ENCODE results near the gene CEP192. TPM values are rescaled to one million over a fixed set of nuclear protein-coding genes. Genes with fewer than 3 reads are reported as not detected.
"Not testable (repeated sequence)": the region's sequence is repeated elsewhere in the genome, so short reads cannot be mapped to it uniquely, and the experiment has no call there.

The CEP192 gene
- total RNA-seq, 1 donor from 2014 or later, result 73.0 TPM

DNA sequence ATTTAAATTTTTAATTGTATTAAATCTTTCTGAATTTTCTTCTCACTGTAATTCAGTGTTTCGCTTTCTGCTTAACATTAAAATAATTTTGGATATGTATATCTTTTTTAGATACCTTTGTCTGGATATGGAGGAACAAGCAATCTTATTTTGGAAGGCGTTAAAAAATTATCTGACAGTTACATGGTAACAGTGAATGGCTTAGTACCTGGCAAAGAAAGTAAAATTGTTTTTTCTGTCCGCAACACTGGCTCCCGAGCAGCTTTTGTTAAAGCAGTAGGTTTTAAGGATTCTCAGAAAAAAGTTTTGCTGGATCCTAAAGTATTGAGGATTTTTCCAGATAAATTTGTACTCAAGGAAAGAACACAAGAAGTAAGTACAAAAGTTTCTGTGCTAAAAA is 95.7 kb downstream of the CEP192 start:
- FAIRE-seq (no peak), DNase-seq (ENCODE audit: low spot score in 2 of 2) (no peak)

DNA sequence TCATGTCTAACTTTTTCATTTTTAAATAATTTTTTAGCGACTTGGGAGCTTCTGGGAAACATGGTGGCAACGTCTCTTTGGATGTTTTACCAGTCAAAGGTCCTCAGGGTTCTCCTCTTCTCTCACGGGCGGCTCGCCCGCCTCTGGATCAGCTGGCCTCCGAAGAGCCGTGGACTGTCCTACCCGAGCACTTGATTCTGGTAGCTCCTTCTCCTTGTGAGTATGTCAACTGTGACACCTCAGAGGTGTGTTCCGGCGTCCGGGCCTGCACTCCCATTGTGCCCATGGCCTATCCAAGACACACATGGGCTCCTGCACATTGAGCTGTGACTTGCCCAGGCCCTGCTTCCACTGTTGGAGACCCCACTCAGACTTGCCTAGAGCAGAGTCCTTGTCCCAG is 104.3 kb downstream of the CEP192 start:
- no peak for DNase-seq (ENCODE audit: low spot score in 2 of 2)
- no peak for FAIRE-seq

DNA sequence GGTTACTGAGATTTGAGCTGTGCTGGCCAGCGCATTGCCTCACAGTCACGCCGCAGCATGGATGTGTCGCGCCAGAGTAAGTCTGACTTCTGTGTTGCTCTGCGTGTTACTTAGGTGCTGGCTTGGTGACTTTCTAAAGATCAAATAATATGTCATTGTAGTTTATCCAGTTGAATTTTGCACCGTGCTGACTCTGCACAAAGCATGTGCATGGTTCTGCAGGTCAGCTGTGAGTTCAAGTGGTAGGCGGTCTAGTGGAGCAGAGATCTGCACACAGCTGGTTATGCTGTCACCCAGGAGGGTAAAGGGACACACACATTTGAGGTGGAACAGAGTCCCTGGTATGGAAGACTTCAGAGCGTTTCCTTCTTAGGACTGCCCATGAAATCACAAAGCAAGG is 105.1 kb downstream of the CEP192 start:
- DNase-seq (ENCODE audit: low spot score in 2 of 2) (no peak), FAIRE-seq (no peak)

DNA sequence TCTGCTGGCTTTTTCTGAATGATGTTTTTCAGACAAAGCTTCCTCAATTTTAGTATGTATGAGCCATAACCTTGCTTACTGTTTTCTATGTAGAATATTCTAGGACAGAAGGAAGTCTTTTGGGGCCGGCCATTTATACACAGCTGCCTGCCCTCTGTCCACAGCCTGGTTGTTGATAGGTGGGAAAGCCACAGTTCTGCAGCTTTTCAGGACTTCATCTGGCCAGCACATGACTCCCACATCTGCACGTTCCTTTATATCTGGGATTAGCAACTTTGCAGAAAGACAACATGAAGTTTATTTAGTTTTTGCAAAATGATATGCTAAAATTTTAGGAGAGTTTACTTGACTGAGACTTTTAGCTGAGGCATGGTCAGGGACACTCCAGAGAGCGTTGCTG is 105.6 kb downstream of the CEP192 start:
- DNase-seq (ENCODE audit: low spot score in 2 of 2), result no peak
- FAIRE-seq, result no peak

DNA sequence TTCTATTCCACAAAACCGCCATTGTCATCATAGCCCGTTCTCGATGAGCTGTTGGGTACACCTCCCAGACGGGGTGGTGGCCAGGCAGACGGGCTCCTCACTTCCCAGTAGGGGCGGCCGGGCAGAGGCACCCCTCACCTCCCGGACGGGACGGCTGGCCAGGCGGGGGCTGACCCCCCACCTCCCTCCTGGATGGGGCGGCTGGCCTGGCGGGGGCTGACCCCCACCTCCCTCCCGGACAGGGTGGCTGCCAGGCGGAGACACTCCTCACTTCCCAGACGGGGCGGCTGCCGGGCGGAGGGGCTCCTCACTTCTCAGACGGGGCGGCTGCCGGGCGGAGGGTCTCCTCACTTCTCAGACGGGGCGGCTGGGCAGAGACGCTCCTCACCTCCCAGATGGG is 106.9 kb downstream of the CEP192 start:
- DNase-seq (ENCODE audit: low spot score in 2 of 2); FAIRE-seq: not testable (repeated sequence)

DNA sequence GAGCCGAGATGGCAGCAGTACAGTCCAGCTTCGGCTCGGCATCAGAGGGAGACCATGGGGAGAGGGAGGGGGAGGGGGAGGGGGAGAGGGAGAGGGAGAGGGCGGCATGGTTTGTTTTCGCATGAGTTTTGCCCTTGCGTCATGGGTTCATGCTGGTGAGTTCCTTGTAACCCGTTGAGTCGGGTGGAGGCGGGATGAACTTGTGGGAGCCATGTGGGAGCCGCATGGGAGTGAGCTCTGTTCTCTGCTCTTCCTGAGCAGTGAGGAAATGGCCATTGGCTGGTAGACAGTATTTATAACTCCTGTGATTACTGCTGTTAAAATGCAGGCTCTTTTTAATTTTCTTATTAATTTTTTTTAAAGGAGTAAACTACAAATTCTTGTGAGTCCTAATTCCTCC is 108.0 kb downstream of the CEP192 start:
- no peak for FAIRE-seq
- no peak for DNase-seq (ENCODE audit: low spot score in 2 of 2)

DNA sequence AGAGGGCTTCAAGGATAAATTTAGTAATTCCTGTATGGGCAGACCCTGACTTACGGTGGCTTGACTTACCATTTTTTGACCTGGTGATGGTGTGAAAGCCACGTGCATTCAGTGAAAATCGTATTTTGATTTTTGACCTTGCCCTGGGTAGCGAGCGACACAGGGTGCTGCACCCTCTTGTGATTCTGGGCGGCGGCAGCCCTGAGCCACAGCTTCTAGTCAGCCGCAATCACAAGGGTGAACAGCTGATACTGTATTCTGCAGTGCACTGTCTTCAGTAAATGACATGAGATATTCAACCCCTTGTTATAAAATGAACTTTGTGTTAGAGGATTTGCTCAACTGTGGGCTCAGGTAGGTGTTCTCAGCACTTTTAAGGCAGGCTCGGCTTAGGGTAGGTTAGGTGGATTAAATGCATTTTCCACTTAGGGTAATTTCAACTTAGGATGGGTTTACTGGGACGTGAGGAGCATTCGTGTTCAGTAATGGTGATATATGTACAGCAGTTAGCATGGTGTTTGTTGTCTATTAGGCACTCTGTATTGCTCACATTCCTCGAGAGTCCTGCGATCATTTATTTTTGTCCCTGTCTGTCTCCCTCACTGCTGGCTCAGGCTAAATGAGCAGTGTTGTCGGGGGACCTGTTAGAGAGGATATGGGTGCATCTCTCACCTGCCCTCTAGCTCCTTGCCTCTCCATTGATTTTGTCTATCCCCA is 109.9 kb downstream of the CEP192 start:
- FAIRE-seq (no peak), DNase-seq (ENCODE audit: low spot score in 2 of 2) (no peak)

DNA sequence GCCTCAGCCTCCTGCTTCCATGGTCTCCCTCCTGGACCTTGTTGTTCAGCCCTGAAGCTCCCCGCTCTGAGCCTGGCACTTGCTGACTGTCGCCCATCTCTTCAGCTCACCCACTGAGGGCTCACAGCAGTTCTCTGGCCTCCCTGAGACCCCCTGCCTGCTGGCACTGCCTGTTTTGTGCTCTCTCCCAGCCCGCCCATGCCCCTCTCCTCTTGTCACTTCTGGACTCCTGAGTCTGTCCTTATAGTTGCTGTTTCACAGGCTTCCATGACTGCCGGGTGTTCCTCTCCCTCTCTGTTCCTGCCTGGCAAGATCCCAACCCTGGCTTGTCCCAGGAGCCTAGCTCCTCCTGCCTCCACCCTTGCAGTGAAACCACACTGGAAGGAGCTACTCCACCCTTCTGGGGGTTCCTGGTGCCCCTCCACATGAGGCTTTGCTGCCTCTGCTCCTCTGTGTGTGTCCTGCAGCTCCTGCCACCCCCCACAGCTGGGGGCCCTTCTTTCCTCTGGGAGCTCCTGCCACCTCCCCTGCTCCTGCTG is 110.6 kb downstream of the CEP192 start:
- FAIRE-seq (no peak), DNase-seq (ENCODE audit: low spot score in 2 of 2) (no peak)

DNA sequence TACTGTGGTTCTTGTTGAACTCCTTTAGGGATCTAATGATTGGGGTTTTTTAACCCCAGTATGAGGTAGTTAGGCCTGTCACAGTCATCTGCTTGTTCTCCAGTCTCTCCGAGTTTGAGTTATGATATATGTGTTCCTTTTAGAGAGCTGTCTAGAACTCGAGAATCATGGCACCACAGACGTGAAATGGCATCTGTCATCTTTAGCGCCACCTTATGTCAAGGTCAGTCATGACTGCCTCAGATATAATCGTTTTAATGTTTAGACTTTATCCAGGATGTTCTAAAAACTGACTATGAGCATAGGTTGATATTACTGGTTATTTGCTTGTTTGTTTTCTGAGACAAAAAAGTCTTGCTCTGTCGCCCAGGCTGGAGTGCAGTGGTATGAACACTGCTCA is 112.2 kb downstream of the CEP192 start:
- DNase-seq (ENCODE audit: low spot score in 2 of 2) (no peak), FAIRE-seq (no peak)

DNA sequence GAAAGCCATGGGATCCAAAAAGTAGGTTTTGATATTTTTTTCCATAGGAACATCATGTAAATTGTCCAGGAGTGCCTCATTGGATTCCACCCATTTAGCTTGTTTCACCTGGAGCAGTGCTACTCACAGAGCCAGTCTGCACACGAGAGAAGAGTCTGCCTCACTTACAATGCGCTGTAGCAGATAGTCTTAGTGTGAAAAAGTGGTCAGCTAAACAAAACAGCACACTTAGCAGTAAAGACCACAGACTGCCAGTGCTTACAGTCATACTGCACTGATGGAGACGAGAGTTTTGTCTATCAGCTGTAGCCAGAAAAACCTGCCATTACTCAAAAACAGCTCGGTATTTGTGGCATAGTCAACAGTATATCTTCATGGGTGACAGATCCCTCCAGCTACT is 113.9 kb downstream of the CEP192 start:
- DNase-seq (ENCODE audit: low spot score in 2 of 2) (no peak), FAIRE-seq (no peak)

DNA sequence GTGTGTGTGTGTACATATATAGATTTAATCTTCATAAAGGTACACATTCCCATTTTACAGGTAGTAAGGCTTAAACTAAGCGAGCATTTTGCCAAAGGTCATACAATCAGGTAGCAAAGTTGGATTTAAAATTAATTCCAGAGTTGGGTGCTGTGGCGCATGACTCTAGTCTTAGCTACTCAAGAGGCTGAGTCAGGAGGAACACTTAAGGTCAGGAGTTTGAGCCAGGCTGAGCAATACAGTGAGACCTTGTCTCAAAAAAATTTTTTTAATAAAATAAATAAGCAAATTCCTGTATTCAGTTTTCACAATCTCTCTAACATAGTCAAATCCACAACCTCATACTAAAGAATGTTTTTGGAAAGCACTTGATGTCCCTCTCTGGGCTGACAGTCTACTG is 115.9 kb downstream of the CEP192 start:
- no peak for DNase-seq (ENCODE audit: low spot score in 2 of 2)
- no peak for FAIRE-seq

DNA sequence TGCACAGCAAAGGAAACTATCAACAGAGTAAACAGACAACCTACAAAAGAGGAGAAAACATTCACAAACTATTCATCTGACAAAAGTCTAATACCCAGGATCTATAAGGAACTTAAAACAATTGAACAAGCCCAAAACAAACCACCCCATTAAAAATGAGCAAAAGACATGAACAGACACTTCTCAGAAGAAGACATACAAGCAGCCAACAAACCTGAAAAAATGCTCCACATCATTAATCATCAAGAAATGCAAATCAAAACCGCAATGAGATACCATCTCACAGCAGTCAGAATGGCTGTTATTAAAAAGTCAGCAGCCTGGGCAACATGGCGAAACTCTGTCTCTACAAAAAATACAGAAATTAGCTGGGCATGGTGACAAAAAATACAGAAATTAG is 117.2 kb downstream of the CEP192 start:
- no peak for FAIRE-seq

DNA sequence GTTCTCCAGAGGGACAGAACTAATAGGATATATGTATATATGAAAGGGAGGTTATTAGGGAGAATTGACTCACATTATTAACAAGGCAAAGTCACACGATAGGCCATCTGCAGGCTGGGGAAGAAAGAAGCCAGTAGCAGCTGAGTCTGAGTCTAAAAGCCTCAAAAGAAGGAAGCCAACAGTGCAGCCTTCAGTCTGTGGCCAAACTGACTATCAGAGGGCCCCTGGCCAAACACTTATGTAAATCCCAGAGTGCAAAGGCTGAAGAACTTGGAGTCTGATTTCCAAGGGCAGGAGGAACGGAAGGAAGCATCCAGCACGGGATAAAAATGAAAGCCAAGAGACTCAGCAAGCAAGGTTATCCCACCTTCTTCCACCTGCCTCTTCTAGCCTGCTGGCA is 119.4 kb downstream of the CEP192 start:
- FAIRE-seq (no peak), DNase-seq (ENCODE audit: low spot score in 2 of 2) (no peak)

More for the DNA sequence above, 117.2 kb downstream of the CEP192 start:
- DNase-seq (ENCODE audit: low spot score in 2 of 2), result no peak

DNA sequence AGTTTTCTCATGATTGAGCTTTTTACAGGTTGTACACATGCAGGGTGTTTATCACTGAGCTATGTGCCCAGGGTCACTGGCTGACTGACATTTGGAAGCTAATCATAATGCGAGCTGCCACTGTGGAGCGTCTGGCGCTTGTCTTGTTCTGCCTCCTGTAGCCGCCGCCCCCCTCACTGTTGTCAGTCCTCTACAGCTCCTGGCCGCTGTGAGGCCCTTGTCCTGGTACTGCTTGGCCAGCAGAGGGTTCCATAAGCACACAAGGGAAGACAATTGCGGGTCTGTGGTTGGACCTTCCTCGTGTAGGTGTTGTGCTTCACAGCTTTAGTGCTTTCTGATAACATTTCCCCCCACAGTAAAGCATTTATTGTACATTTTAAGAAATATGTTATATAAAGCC is 121.8 kb downstream of the CEP192 start:
- DNase-seq (ENCODE audit: low spot score in 2 of 2) (peak in 1 of 2 donors; percentile 53), FAIRE-seq (no peak)

DNA sequence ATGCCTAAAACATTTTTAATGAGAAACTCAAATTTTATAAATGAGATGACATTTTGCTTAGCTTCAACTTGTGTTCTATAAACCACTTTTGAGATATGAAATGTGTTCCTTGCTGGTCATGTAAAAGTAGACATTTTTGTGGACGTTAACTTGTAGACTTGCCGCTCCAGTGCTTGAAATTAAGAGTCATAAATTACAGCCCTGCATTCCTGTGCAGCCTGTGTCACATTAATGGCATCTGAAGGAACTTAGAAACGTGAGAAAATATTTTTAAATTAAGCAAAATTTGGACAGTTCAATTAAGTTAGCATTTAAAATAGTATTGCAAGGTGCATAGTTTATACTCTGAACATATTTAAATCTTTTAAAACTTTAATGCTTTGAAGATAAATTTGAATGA is 129.1 kb downstream of the CEP192 start:
- DNase-seq (ENCODE audit: low spot score in 2 of 2) (no peak), FAIRE-seq (no peak)

DNA sequence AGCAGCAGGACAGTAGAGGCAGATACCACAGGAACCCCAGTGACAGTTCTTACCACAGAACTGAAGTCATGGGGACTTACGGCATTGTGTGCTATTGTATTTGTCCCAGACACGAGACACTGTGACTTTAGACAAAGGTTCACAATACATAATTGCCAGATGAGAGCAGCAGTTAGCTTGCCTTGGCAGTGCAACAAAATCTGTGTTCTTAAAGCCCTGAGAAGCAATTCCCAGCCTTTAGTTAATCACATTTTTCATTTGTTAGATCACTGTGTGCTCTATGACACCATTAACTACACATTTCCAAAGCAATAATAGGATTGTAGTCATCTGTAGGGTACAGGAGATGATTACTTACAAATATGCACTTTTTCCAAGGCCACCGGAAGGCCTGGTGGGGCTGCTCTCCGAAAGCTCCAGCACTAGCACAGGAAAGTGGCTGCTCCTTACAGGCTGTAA is 129.8 kb downstream of the CEP192 start:
- no peak for DNase-seq (ENCODE audit: low spot score in 2 of 2)
- FAIRE-seq, result no peak

DNA sequence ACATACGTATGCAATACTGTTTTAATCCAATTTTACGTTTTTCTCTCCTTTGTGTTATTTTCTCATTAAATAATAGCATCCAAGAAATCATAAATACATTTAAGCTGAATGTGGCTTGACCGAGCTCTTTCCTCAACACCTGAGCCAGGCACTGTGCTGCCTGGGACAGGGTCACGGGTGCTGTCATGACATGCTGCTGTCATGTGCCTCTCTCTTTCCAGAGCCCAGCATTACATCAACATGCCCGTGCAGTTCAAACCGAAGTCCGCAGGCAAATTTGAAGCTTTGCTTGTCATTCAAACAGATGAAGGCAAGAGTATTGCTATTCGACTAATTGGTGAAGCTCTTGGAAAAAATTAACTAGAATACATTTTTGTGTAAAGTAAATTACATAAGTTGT is 133.2 kb downstream of the CEP192 start:
- FAIRE-seq (no peak), DNase-seq (ENCODE audit: low spot score in 2 of 2) (no peak)

DNA sequence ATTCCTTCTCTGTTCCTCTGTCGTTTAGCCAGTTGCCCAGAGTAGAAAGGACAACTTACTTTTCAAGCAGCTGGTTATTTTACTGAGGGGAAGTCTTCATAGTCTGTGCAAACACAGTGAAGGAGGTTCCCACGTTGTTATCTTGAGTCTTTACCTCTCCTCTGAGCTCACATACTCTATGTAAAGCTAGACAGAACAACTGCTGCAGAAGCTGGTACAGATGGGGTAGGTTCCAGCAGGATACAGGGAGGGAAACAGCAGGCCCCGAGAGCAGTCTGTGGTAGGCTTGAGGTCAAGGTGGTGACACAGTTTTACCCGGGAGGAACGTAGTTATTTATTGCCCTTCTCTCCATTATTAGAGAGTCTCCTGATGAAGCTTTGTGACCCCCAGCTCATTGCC is 134.0 kb downstream of the CEP192 start:
- DNase-seq (ENCODE audit: low spot score in 2 of 2), result no peak
- FAIRE-seq, result no peak

DNA sequence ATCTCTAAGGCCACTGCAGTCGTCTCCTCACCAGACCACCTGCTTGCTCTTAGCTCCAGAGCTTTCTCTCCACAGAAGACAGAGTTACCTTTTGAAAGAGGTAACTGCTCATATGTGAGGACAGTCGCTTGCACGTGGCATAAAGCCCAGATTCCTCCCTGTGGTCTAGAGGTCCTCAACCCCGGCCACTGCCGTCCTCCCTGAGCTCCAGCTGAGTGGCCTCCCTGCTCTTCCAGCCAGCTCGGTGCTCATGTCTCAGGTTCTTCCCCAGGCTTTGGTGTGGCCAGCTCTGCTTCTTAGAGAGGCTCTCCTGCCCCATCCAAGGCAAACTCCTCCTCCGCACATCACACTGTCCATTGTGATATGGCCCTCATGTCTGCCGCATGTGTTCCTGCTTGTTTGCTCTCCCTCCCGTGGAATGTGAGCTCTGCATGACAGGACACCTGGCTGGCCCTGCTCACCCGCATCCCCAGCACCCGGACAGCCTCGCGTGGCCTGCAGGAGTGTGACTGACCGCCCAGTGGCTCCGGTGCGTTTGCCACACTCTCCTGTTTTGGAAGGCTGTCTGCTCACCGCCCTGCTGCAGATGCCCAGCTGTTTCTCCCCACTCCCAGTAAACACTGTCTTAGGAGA is 135.9 kb downstream of the CEP192 start:
- FAIRE-seq (no peak), DNase-seq (ENCODE audit: low spot score in 2 of 2) (no peak)

DNA sequence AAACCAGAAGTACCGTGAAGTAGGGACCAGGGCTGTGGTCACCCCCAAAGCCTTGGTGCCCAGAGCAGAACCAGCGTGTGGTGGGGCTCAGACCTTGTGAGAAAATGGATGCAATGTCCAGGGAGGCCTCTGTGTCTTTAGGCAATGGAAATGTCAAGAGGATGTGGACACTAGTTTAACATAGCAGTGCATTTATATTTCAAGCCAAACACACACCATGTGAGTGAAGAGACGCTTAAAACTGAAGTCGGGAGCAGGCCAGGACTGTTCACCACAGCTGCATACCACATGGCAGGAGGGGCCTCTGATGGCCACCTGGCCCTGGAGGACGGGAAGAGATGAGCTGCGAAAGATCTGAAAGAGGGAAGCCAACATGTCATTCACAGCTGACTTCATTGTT is 140.1 kb downstream of the CEP192 start:
- FAIRE-seq, result no peak
- no peak for DNase-seq (ENCODE audit: low spot score in 2 of 2)

DNA sequence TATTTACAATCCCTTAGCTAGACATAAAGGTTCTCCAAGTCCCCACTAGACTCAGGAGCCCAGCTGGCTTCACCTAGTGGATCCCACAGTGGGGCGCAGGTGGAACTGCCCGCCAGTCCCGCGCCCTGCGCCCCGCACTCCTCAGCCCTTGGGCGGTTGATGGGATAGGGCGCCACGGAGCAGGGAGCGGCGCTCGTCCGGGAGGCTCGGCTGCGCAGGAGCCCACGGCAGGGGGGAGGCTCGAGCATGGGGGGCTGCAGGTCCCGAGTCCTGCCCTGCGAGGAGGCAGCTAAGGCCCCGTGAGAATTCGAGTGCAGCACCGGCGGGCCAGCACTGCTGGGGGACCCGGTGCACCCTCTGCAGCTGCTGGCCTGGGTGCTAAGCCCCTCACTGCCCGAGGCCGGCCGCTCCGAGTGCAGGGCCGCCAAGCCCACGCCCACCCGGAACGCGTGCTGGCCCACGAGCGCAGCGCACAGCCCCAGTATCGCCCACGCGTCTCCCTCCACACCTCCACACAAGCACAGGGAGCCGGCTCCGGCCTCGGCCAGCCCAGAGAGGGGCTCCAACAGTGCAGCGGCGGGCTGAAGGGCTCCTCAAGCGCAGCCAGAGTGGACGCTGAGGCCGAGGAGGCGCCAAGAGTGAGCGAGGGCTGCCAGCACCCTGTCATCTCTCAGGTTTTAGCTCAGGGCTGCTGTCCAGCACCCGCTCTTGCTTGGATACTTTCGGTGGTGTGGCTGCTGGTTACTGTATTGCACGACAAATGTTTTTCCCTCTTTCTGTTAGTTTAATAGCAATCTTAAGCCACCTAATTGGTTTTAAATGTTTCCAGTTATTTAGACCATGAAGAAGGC is 143.6 kb downstream of the CEP192 start:
- FAIRE-seq (no peak), DNase-seq (ENCODE audit: low spot score in 2 of 2) (no peak)

Measured in frontal cortex (tissue), 4 donors.